H1 (cell line): ENCODE results near the gene RTCA. TPM values are rescaled to one million over a fixed set of nuclear protein-coding genes. Genes with fewer than 3 reads are reported as not detected.

Source experiments
- CEBPB ChIP-seq: IDR thresholded peaks from 2 replicates; pipeline ENCODE4 v1.6.1; 2012; ENCODE audit warnings: low read depth, low read length
- CHD7 ChIP-seq: fragments of 300-600 bp; sonication (generic); IDR thresholded peaks from 2 replicates; pipeline ENCODE4 v1.7.1; 2012; ENCODE audit warnings: low read length, moderate library complexity, mild to moderate bottlenecking, inconsistent platforms; ENCODE audit not compliant: insufficient replicate concordance
- KDM4A ChIP-seq: IDR thresholded peaks from one replicate; pipeline ENCODE4 v1.7.1; 2012; ENCODE audit warnings: low read depth, mild to moderate bottlenecking, moderate library complexity, low read length, inconsistent platforms; ENCODE audit not compliant: severe bottlenecking
- MAX ChIP-seq: IDR thresholded peaks from 2 replicates; pipeline ENCODE4 v1.6.1; 2012; ENCODE audit warnings: inconsistent platforms
- NANOG ChIP-seq: IDR thresholded peaks from 2 replicates; pipeline ENCODE4 v1.6.1; 2011; ENCODE audit warnings: low read length, low read depth, mild to moderate bottlenecking, inconsistent platforms; ENCODE audit not compliant: insufficient read depth, poor library complexity, severe bottlenecking
- POLR2A ChIP-seq, 2 experiments: IDR thresholded peaks; 1 replicate in 1 of 2; 2 replicates in 1 of 2; pipeline ENCODE4 v1.6.1; 2011; ENCODE audit warnings: low read depth in 2 of 2, low read length in 2 of 2, mild to moderate bottlenecking in 2 of 2; ENCODE audit errors: control extremely low read depth in 1 of 2
- TCF12 ChIP-seq: IDR thresholded peaks from 2 replicates; pipeline ENCODE4 v1.6.1; 2011; ENCODE audit warnings: low read depth, mild to moderate bottlenecking, low read length
- polyA plus RNA-seq, 7 experiments: library from polyadenylated mRNA; depleted of rRNA in 3 of 7; stranded (reverse) in 5 of 7; unstranded in 2 of 7; fragments of >200 nt in 5 of 7; fragments of 200-250 nt in 2 of 7; gene quantifications; 1 replicate in 5 of 7; 2 replicates in 1 of 7; 4 replicates in 1 of 7; pipeline versions ENCODE4 v1.2.1 to v1.2.3, GENCODE V29; 2011 to 2013; ENCODE audit warnings: missing spikeins in 2 of 7, mixed read lengths in 2 of 7
- total RNA-seq: library from RNA; stranded (reverse); fragmentation: NEBNext Ultra II Directional; extraction: Animal tissue kit (Norgen Biotek cat#: 25700); gene quantifications from 2 replicates; pipeline ENCODE4 v1.2.1, GENCODE V29; 2021

Gene RTCA
- total and polyA plus RNA-seq, 2 of the 8 experiments (the other 6 are each of a cell fraction or from before 2014, with no cell fraction given), result 13.8 to 31.6 TPM

GRCh38 chr1:100290291-100290690 lies 24.3 kb downstream of the RTCA start (continued):
- TF ChIP-seq CHD7 (no peak), TCF12 (no peak), CEBPB (no peak), MAX (no peak), KDM4A (no peak), NANOG (no peak), POLR2A (IDR thresholded peaks at IDR 0.05; ENCODE audit: control extremely low read depth in 1 of 2, low read depth in 2 of 2, low read length in 2 of 2) (no peak)
